ENCODE data around the gene PTGFRN. TPM values are rescaled to one million over a fixed set of nuclear protein-coding genes. Genes with fewer than 3 reads are reported as not detected.

The PTGFRN gene
- polyA plus RNA-seq, 1 donor from 2014 or later, result 20.1 TPM

GRCh38 chr1:116880917-116881316 lies 28.8 kb upstream of the PTGFRN start:
- H3K9ac ChIP-seq (ENCODE audit: low read length), result no peak overlapping the region
- H4K20me1 ChIP-seq (ENCODE audit: insufficient read depth), result no peaks in the 10 kb centered on the region
- H3F3A ChIP-seq (ENCODE audit: insufficient read depth, low read length, poor library complexity, severe bottlenecking), result peaks cover 4% of the 10 kb centered on the region
- no peak overlapping the region for H3K4me2 ChIP-seq (ENCODE audit: low read length)
- H3K36me3 ChIP-seq (ENCODE audit: insufficient read depth, low read length), result no peaks in the 10 kb centered on the region
- H3K79me2 ChIP-seq (replicated peaks; ENCODE audit: insufficient read depth, low read length), result no peaks in the 10 kb centered on the region
- no peak for TF ChIP-seq POLR2AphosphoS5 (IDR thresholded peaks at IDR 0.05)
- TF ChIP-seq REST (IDR thresholded peaks at IDR 0.05; ENCODE audit: borderline replicate concordance), result no peak
- no peak for TF ChIP-seq EZH2 (IDR thresholded peaks at IDR 0.05; ENCODE audit: borderline replicate concordance, insufficient read depth, low read length, poor library complexity, severe bottlenecking)
- TF ChIP-seq MXI1 (conservative IDR thresholded peaks at IDR 0.05; ENCODE audit: poor library complexity, severe bottlenecking), result no peak
- no peak for TF ChIP-seq CTCF (IDR thresholded peaks at IDR 0.05; ENCODE audit: poor library complexity, severe bottlenecking)
- no peak for TF ChIP-seq EP300 (conservative IDR thresholded peaks at IDR 0.05; ENCODE audit: poor library complexity, severe bottlenecking)
- no peak for TF ChIP-seq RAD21 (conservative IDR thresholded peaks at IDR 0.05)
- TF ChIP-seq TAF1 (IDR thresholded peaks at IDR 0.05; ENCODE audit: low read depth), result no peak
- TF ChIP-seq SMC3 (conservative IDR thresholded peaks at IDR 0.05; ENCODE audit: poor library complexity), result no peak
- no peak overlapping the region for H2AFZ ChIP-seq (ENCODE audit: low read depth, low read length)
- no peaks in the 10 kb centered on the region for H3K9me2 ChIP-seq (ENCODE audit: insufficient read depth, low read length)
- H3K4me3 ChIP-seq (ENCODE audit: low read length), result no peak overlapping the region
- H3K27ac ChIP-seq (ENCODE audit: low read length), result no peak overlapping the region
- H3K9me3 ChIP-seq (ENCODE audit: low read length), result no peaks in the 10 kb centered on the region
- no peaks in the 10 kb centered on the region for H3K27me3 ChIP-seq (ENCODE audit: insufficient read depth, low read depth, low read length)

- no peak overlapping the region for H3K27ac ChIP-seq (ENCODE audit: low read length)
- no peaks in the 10 kb centered on the region for H4K20me1 ChIP-seq (ENCODE audit: insufficient read depth)
- H3K4me2 ChIP-seq (ENCODE audit: low read length), result no peak overlapping the region
- no peak for TF ChIP-seq RAD21 (conservative IDR thresholded peaks at IDR 0.05)
- no peak overlapping the region for H3K4me3 ChIP-seq (ENCODE audit: low read length)
- H3K9me2 ChIP-seq (ENCODE audit: insufficient read depth, low read length), result no peaks in the 10 kb centered on the region
- H3K9me3 ChIP-seq (ENCODE audit: low read length), result no peaks in the 10 kb centered on the region
- H3K27me3 ChIP-seq (ENCODE audit: insufficient read depth, low read depth, low read length), result no peaks in the 10 kb centered on the region
- H2AFZ ChIP-seq (ENCODE audit: low read depth, low read length), result no peak overlapping the region
- H3K9ac ChIP-seq (ENCODE audit: low read length), result no peak overlapping the region
- peaks cover under 1% of the 10 kb centered on the region for H3F3A ChIP-seq (ENCODE audit: insufficient read depth, low read length, poor library complexity, severe bottlenecking)
- H3K79me2 ChIP-seq (replicated peaks; ENCODE audit: insufficient read depth, low read length), result no peaks in the 10 kb centered on the region
- no peaks in the 10 kb centered on the region for H3K36me3 ChIP-seq (ENCODE audit: insufficient read depth, low read length)
These were observed 27.7 kb upstream of the PTGFRN start for GRCh38 chr1:116881879-116882520.
